ENCODE results near the gene CLEC2D.
"Not testable (repeated sequence)": the region's sequence is repeated elsewhere in the genome, so short reads cannot be mapped to it uniquely, and the experiment has no call there.

The CLEC2D gene

GRCh38 chr12:9660046-9660445 is 9.5 kb upstream of the CLEC2D start:
- DNase-seq, result no peak

DNA sequence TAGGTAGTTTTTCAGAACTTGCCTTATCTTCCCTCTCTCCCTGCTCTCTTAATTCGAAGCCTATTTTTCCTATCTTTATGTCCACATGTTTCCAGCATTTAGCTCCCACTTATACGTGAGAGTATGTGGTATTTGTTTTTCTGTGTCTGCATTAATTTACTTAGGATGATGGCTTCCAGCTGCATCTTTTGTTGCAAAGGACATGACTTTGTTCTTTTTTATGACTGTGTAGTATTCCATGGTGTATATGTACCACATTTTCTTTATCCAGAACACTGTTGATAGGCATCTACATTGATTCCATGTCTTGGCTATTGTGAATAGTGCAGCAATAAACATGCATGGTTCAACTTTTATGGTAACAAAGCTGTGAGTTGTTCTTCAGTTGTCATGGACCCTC is 7.8 kb upstream of the CLEC2D start:
- no peak for DNase-seq

DNA sequence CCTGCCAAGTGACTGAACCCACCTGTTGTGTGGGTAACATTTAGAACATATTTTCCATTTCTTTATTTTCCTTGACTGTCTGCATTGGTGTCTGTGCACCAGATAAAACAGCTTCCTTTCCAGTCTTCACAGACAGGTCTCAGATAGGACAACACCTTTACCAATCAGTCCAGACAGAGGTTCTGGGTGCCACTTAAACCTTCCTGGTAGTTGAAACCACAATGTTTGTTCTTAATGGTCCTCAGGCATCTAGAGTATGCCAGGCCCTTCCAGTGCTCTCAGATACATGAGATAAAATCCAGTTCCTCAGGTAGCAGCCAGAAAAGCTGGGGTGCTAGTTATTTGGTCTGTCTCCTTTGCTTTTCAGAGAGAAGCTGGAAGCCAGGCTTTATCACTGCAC is 7.0 kb upstream of the CLEC2D start:
- no peak for DNase-seq

DNA sequence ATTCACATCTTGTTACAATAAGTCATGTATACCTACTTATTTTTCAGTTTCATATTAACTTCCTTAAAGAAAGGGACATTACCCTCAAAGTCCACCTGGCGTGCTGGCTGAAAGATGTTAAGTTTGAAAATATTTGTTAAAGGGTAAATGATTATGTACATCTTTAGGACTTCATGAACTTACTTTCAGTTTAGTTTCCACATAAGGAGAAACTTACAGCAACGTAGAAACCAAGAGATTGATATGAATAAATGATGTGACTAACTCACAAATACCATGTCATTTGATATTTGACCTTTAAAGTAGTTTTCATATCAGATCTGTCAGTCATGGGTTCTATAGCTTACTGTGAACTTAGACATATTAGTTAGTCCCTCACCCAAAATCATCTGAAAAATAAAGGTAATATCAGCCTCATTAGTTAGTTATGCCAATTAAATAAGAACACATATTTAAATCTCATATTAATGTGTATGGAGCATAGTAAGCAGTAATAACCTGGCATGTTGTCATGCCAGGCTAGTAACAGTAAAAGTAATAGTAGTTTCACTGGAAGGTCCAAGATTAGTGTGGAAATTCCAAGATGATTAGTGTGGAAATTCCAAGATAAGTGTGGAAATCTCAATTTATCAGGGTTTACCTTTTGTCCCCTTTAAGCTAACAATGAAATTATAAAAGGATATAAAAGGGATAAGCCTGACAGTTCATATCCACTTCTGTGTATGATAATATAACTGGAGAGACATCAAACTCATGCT is 1.9 kb upstream of the CLEC2D start:
- no peak for DNase-seq

GRCh38 chr12:9668161-9669018 is 1.1 kb upstream of the CLEC2D start:
- no peak for DNase-seq

DNA sequence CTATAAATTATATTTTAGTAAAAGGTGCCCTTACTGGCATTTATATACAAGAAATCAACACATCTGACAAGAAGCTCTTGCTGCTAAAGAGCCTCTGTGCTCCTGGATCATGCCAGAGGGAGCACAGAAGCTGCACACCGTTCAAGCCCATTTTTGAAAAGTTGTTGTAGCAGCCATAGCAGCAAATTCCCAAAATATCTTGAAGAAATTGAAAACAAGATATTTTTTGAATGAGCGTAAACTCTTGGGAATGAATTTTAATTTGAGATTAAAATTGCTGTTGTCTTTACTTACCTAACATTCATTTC is 540 bp upstream of the CLEC2D start:
- DNase-seq, result no peak

DNA sequence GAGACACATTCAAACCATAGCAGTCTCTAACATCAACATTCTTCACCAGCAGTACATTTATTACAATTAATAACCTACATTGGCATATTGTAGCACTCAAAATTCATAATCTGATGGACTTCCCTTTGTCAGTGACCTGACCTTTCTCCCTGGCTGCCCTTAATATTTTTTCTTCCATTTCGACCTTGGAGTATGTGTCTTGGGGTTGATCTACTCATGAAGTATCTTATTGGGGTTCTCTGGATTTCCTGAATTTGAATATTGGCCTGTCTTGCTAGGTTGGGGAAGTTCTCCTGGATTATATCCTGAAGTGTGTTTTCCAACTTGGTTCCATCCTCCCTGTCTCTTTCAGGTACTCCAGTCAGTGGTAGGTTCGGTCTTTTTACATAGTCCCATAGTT is 2.8 kb downstream of the CLEC2D start:
- DNase-seq, result not testable (repeated sequence)

- DNase-seq, result peak; percentile 34
Observed at GRCh38 chr12:9673404-9674225, 4.1 kb downstream of the CLEC2D start.

DNA sequence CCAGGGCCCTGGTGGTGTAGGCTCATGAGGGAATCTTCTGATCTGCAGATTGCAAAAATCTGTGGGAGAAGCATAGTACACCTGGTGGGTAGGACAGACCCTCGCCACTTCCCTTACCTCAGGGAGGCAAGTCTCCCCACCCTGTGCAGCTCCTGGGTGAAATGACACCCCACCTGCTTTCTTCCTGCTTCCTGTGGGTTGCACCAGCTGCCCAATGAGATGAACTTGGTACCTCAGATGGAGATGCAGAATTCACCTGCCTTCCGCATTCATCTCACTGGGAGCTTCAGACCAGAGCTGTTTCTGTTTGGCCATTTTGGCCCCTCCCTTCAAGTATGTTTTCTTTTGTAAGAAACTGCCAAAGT is 4.7 kb downstream of the CLEC2D start:
- no peak for DNase-seq

- DNase-seq, result not testable (repeated sequence)
Observed at GRCh38 chr12:9682508-9682907, 13.0 kb downstream of the CLEC2D start.

DNA sequence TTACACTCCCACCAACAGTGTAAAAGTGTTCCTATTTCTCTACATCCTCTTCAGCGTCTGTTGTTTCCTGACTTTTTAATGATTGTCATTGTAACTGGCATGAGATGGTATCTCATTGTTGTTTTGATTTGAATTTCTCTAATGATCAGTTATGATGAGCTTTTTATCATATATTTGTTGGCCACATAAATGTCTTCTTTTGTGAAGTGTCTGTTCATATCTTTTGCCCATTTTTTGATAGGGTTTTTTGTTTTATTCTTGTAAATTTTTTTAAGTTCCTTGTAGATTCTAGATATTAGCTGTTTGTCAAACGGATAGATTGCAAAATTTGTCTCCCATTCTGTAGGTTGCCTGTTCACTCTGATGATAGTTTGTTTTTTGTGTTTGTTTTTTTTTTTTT is 13.4 kb downstream of the CLEC2D start:
- not testable (repeated sequence) for DNase-seq

- DNase-seq, result not testable (repeated sequence)
Observed at GRCh38 chr12:9685366-9685765, 15.9 kb downstream of the CLEC2D start.

GRCh38 chr12:9685915-9686314 is 16.4 kb downstream of the CLEC2D start:
- no peak for DNase-seq

GRCh38 chr12:9687228-9687627 is 17.7 kb downstream of the CLEC2D start:
- DNase-seq, result no peak

DNA sequence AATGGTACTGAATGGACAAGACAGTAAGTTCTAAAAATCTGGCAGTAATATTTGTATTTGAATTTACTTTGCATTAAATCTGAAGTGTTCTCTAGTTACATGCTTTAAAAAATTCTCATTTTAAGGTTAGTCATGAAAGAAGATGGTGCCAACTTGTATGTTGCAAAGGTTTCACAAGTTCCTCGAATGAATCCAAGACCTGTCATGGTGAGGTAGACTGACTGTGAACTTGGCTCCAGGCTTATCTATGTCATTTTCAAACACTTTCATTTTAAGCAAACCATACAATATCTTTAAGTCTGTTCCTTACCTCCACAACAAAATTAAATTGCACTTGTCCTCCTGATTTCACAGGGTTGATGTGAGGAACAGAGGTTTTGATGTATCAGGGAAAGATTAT is 23.4 kb downstream of the CLEC2D start:
- no peak for DNase-seq

- no peak for DNase-seq
Observed at GRCh38 chr12:9694241-9694640, 24.7 kb downstream of the CLEC2D start.

DNA sequence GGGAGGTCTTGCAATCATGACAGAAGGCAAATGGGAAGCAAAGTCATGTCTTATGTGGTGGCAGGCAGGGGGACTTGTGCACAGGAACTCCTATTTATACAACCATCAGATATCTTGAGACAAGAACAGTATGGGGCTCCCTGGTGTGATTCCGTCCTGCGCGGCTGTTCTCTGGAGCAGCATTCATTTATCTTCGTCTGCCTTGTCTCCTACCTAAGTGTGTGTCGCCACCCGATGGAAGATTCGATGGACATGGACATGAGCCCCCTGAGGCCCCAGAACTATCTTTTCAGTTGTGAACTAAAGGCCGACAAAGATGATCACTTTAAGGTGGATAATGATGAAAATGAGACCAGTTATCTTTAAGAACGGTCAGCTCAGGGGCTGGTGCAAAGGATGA is 25.6 kb downstream of the CLEC2D start:
- not testable (repeated sequence) for DNase-seq

DNA sequence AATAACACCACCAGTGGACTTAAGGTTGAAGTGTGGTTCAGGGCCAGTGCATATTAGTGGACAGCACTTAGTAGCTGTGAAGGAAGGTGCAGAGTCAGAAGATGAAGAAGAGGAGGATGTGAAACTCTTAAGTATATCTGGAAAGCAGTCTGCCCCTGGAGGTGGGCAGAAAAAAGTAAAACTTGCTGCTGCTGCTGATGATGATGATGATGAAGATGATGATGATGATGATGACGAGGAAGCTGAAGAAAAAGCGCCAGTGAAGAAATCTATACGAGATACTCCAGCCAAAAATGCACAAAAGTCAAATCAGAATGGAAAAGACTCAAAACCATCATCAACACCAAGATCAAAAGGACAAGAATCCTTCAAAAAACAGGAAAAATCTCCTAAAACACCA is 26.1 kb downstream of the CLEC2D start:
- DNase-seq, result not testable (repeated sequence)

DNA sequence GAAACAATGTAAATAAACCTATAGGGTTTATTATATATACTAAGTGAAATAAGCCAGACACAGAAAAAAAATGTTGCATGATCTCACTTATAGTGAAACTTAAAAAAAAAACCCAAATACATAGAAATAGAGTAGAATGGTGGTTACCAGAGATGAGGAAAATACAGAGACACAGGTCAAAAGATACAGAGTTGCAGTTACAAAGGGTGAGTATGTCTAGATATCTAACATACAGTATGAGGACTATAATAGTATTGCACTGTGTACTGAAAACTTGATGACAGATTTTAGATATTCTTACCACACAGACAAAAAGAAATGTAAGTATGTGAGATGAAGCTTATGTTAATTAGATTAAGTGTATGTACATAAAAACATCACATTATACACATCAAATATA is 28.1 kb downstream of the CLEC2D start:
- DNase-seq, result no peak

DNA sequence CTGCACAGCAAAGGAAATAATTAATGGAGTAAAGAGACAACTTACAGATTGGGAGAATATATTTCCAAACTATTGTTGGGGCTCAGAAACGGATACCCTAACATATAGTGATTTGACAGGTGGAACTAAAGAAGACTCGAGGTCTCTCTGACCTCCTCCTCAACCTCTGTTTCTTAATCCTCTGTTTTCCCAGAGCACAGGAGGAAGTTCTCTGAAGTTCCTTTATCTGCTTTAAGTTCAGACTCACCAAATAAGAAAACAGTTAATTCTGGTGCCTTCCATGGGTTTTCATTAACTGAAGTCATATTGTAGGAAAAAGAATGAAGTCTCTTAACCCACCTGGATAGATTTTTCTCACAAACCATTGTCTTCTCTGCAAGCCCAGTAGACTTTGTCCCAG is 29.2 kb downstream of the CLEC2D start:
- DNase-seq, result no peak

DNA sequence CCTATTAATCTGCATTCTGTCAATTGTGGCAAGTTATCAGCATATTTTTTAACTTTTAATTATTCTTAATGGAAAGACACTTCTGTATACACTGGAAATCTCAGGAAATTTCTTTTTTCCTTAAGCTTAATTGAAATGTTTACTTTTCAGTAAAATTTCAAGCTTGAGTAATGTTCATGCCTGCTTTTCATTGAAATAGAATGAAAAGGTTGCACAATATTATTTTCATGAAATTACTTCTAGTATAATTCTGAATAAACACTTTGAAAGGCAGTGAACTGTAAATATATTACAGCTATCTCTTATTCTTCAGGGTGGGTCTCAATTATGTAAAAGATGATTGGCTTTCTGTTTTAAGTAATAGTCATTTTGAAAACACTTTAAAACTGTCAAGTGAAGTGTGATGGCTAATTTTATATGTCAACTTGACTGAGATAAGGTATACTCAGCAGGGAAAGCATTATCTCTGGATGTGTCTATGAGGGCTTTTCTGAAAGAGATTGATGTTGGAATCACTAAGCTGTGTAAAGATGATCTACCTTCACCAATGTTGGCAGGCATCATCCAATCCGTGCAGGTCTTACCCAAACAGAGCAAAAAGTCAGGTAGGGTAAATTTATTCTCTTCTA is 29.9 kb downstream of the CLEC2D start:
- DNase-seq, result no peak

- DNase-seq, result no peak
Observed at GRCh38 chr12:9699898-9700605, 30.5 kb downstream of the CLEC2D start.

DNA sequence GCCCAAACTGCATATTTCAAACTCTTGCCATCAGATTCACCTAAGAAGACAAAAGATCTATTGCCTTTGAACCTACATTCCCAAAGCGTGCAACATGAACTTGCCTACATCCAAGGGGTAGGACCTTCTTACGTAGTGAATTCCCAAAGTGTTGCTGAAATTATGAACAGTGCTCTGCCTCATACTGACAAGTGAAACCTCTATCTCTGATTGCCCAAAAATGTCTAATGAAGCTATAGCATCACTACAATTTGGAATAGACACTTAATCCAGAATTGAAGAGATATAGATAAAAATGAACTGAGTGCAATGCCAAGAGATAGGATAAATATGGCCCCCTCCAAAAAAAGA is 31.1 kb downstream of the CLEC2D start:
- no peak for DNase-seq

Data from NCI-H446 treated with DMSO at 0.1 percent for 48 hours (cell line).